ENCODE measurements around the gene EXOC1L.

DNA sequence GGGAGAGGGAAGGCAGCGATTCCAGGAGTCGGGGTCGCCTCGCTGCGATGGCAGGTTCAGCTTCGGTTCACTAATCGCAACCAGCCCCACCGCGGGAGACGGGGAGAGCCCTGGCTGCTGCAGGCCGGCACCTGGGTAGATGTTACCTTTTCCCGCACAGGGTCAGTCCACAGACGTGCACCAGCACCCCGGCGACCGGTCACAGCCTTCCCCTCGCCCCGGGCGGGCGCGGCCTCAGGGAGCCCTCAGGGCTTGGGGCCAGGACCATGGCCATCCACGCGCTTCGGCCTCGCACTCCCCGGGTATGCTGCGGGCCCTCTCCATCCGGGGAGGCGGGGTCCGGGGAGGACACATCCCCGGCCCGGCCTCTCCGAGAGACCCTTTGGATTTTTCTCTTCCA is 26.1 kb upstream of the EXOC1L start:
- TF ChIP-seq, protein P1, sequence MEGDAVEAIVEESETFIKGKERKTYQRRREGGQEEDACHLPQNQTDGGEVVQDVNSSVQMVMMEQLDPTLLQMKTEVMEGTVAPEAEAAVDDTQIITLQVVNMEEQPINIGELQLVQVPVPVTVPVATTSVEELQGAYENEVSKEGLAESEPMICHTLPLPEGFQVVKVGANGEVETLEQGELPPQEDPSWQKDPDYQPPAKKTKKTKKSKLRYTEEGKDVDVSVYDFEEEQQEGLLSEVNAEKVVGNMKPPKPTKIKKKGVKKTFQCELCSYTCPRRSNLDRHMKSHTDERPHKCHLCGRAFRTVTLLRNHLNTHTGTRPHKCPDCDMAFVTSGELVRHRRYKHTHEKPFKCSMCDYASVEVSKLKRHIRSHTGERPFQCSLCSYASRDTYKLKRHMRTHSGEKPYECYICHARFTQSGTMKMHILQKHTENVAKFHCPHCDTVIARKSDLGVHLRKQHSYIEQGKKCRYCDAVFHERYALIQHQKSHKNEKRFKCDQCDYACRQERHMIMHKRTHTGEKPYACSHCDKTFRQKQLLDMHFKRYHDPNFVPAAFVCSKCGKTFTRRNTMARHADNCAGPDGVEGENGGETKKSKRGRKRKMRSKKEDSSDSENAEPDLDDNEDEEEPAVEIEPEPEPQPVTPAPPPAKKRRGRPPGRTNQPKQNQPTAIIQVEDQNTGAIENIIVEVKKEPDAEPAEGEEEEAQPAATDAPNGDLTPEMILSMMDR (conservative IDR thresholded peaks at IDR 0.05; ENCODE audit: low read length), result no peak
- no peak for TF ChIP-seq EZH2phosphoT487 (IDR thresholded peaks at IDR 0.05; ENCODE audit: borderline replicate concordance)
